Neural progenitor cell (in vitro differentiated cells): ENCODE measurements around the gene ITSN1. TPM values are rescaled to one million over a fixed set of nuclear protein-coding genes. Genes with fewer than 3 reads are reported as not detected.
A peak's percentile ranks its signal among the peaks of the same experiment; 100 is the strongest.

Source experiments
- DNase-seq: peaks from one replicate; pipeline ENCODE4 v3.0.0-alpha.2; 2016; ENCODE audit warnings: low spot score
- H2AFZ ChIP-seq: fragments of 200-600 bp; sonication (generic); replicated peaks from 2 replicates; pipeline ENCODE4 v1.6.1; 2016; ENCODE audit warnings: antibody characterized with exemption
- H3F3A ChIP-seq: fragments of 200-600 bp; sonication (generic); 2 replicates; pipeline ENCODE4 v1.6.1; 2016; ENCODE audit warnings: antibody characterized with exemption, low read depth
- H3K27ac ChIP-seq: fragments of 200-600 bp; sonication (generic); 2 replicates; pipeline ENCODE4 v1.5.1; 2016; ENCODE audit warnings: mild to moderate bottlenecking
- H3K27me3 ChIP-seq: fragments of 200-600 bp; sonication (generic); 2 replicates; pipeline ENCODE4 v1.6.1; 2016; ENCODE audit warnings: mild to moderate bottlenecking, moderate library complexity
- H3K36me3 ChIP-seq: fragments of 200-600 bp; sonication (generic); 2 replicates; pipeline ENCODE4 v1.5.1; 2016
- H3K4me1 ChIP-seq: fragments of 200-600 bp; sonication (generic); 2 replicates; pipeline ENCODE4 v1.6.1; 2016; ENCODE audit warnings: mixed run types
- H3K4me2 ChIP-seq: fragments of 200-600 bp; sonication (generic); 2 replicates; pipeline ENCODE4 v1.6.1; 2016
- H3K4me3 ChIP-seq: fragments of 200-600 bp; sonication (generic); 2 replicates; pipeline ENCODE4 v1.5.1; 2016
- H3K79me2 ChIP-seq: fragments of 200-600 bp; sonication (generic); 2 replicates; pipeline ENCODE4 v1.6.1; 2016; ENCODE audit warnings: low read depth
- H3K9ac ChIP-seq: fragments of 200-600 bp; sonication (generic); 2 replicates; pipeline ENCODE4 v1.6.1; 2016
- H3K9me3 ChIP-seq: fragments of 200-600 bp; sonication (generic); 2 replicates; pipeline ENCODE4 v1.5.1; 2016; ENCODE audit warnings: low read depth
- H4K20me1 ChIP-seq: fragments of 200-600 bp; sonication (generic); 2 replicates; pipeline ENCODE4 v1.6.1; 2016; ENCODE audit warnings: low read depth
- H3K27ac Mint-ChIP-seq: 3 replicates; pipeline ENCODE4 v1.8.0; 2021; ENCODE audit warnings: mixed read lengths
- H3K27me3 Mint-ChIP-seq: 2 replicates; pipeline ENCODE4 v1.8.0; 2022; ENCODE audit warnings: low read depth, mild to moderate bottlenecking, inconsistent platforms, moderate library complexity, mixed read lengths; ENCODE audit not compliant: insufficient read depth
- H3K36me3 Mint-ChIP-seq: 3 replicates; pipeline ENCODE4 v1.8.0; 2021; ENCODE audit warnings: mixed read lengths
- H3K4me1 Mint-ChIP-seq: 3 replicates; pipeline ENCODE4 v1.8.0; 2021; ENCODE audit warnings: mixed read lengths
- H3K4me3 Mint-ChIP-seq: 3 replicates; pipeline ENCODE4 v1.8.0; 2021; ENCODE audit warnings: mild to moderate bottlenecking, moderate library complexity, mixed read lengths
- H3K9me3 Mint-ChIP-seq: 3 replicates; pipeline ENCODE4 v1.8.0; 2020; ENCODE audit warnings: mixed read lengths
- CTCF ChIP-seq: fragments of 200-600 bp; sonication (generic); IDR thresholded peaks from 2 replicates; pipeline ENCODE4 v1.5.1; 2017; ENCODE audit warnings: antibody characterized with exemption, mild to moderate bottlenecking
- EZH2 ChIP-seq: fragments of 200-600 bp; sonication (generic); IDR thresholded peaks from 2 replicates; pipeline ENCODE4 v1.6.1; 2017; ENCODE audit warnings: antibody characterized with exemption, mild to moderate bottlenecking, moderate library complexity
- EZH2phosphoT487 ChIP-seq: fragments of 200-600 bp; sonication (generic); IDR thresholded peaks from 2 replicates; pipeline ENCODE4 v1.6.1; 2017; ENCODE audit warnings: antibody characterized with exemption
- total RNA-seq: library from RNA; depleted of rRNA; stranded (reverse); fragments of >200 nt; gene quantifications from 2 replicates; pipeline ENCODE4 v1.2.3, GENCODE V29; 2015; ENCODE audit warnings: low replicate concordance

Gene ITSN1
- total RNA-seq, 1 donor from 2014 or later, result 136 TPM

- Histone ChIP-seq H4K20me1 (no peaks in the 10 kb centered on the region), H3F3A (peaks cover 14% of the 10 kb centered on the region), H3K27me3 (no peaks in the 10 kb centered on the region), H3K4me3 (peak overlapping the region; percentile 16), H3K9ac (no peak overlapping the region), H3K36me3 (no peaks in the 10 kb centered on the region), H2AFZ (peak overlapping the region; percentile 52), H3K79me2 (no peaks in the 10 kb centered on the region), H3K9me3 (no peaks in the 10 kb centered on the region), H3K4me2 (peak overlapping the region; percentile 59), H3K4me1 (peaks cover 32% of the 10 kb centered on the region), H3K27ac (no peak overlapping the region)
- Mint-ChIP-seq H3K27me3 (peaks cover 4% of the 10 kb centered on the region), H3K36me3 (peaks cover 2% of the 10 kb centered on the region), H3K4me1 (peaks cover 31% of the 10 kb centered on the region), H3K9me3 (peaks cover 2% of the 10 kb centered on the region), H3K4me3 (peak overlapping the region; percentile 52), H3K27ac (peak overlapping the region; percentile 2)
- DNase-seq, result peak; percentile 89
- peak; percentile 58 for TF ChIP-seq CTCF
- no peak for TF ChIP-seq EZH2
- no peak for TF ChIP-seq EZH2phosphoT487
Measured at GRCh38 chr21:33894736-33895288, 252.5 kb downstream of the ITSN1 start.

- H3F3A ChIP-seq, result peaks cover 14% of the 10 kb centered on the region
- peak overlapping the region; percentile 59 for H3K4me2 ChIP-seq
- peaks cover 31% of the 10 kb centered on the region for H3K4me1 Mint-ChIP-seq
- peak overlapping the region; percentile 2 for H3K27ac Mint-ChIP-seq
- no peaks in the 10 kb centered on the region for H3K36me3 ChIP-seq
- peaks cover 4% of the 10 kb centered on the region for H3K27me3 Mint-ChIP-seq
- no peaks in the 10 kb centered on the region for H3K27me3 ChIP-seq
- TF ChIP-seq CTCF (no peak), EZH2 (no peak)
- no peak overlapping the region for H3K9ac ChIP-seq
- H3K9me3 Mint-ChIP-seq, result peaks cover 2% of the 10 kb centered on the region
- H2AFZ ChIP-seq, result peak overlapping the region; percentile 52
- H4K20me1 ChIP-seq, result no peaks in the 10 kb centered on the region
- DNase-seq, result no peak
- peaks cover 32% of the 10 kb centered on the region for H3K4me1 ChIP-seq
- H3K36me3 Mint-ChIP-seq, result peaks cover 2% of the 10 kb centered on the region
- no peak overlapping the region for H3K27ac ChIP-seq
- no peaks in the 10 kb centered on the region for H3K79me2 ChIP-seq
- no peak overlapping the region for H3K4me3 ChIP-seq
- no peaks in the 10 kb centered on the region for H3K9me3 ChIP-seq
- peak overlapping the region; percentile 52 for H3K4me3 Mint-ChIP-seq
Measured at GRCh38 chr21:33895356-33895755, 253.1 kb downstream of the ITSN1 start.

- H3K9ac ChIP-seq, result no peak overlapping the region
- H3K27me3 Mint-ChIP-seq, result peaks cover 4% of the 10 kb centered on the region
- no peak overlapping the region for H2AFZ ChIP-seq
- H3K36me3 Mint-ChIP-seq, result peaks cover 5% of the 10 kb centered on the region
- DNase-seq, result no peak
- H3K4me3 Mint-ChIP-seq, result no peak overlapping the region
- H3K27me3 ChIP-seq, result no peaks in the 10 kb centered on the region
- no peak overlapping the region for H3K27ac ChIP-seq
- peaks cover 15% of the 10 kb centered on the region for H3F3A ChIP-seq
- H3K27ac Mint-ChIP-seq, result no peak overlapping the region
- no peaks in the 10 kb centered on the region for H3K9me3 Mint-ChIP-seq
- no peaks in the 10 kb centered on the region for H3K79me2 ChIP-seq
- no peak overlapping the region for H3K4me3 ChIP-seq
- H3K36me3 ChIP-seq, result no peaks in the 10 kb centered on the region
- no peak overlapping the region for H3K4me2 ChIP-seq
- H3K4me1 Mint-ChIP-seq, result peaks cover 33% of the 10 kb centered on the region
- H3K4me1 ChIP-seq, result peaks cover 32% of the 10 kb centered on the region
- H4K20me1 ChIP-seq, result no peaks in the 10 kb centered on the region
- H3K9me3 ChIP-seq, result no peaks in the 10 kb centered on the region
- TF ChIP-seq EZH2phosphoT487 (no peak), CTCF (no peak), EZH2 (no peak)
Measured at GRCh38 chr21:33896691-33897090, 254.4 kb downstream of the ITSN1 start.
